HFF-Myc (cell line): ENCODE data around the gene NUP42.
A peak's percentile ranks its signal among the peaks of the same experiment; 100 is the strongest.

Experiments used
- DNase-seq: peaks from one replicate; pipeline ENCODE4 v3.0.0-alpha.2; 2011; ENCODE audit warnings: low read depth; ENCODE audit errors: extremely low read depth
- H3K4me3 ChIP-seq: replicated peaks from 2 replicates; pipeline ENCODE4 v1.5.1; 2011; ENCODE audit warnings: low read depth, mild to moderate bottlenecking, control low read depth, low read length
- CTCF ChIP-seq: IDR thresholded peaks from 2 replicates; pipeline ENCODE4 v1.5.1; 2012; ENCODE audit warnings: mild to moderate bottlenecking, low read depth, low read length, control low read depth; ENCODE audit errors: missing control alignments

The NUP42 gene, protein sequence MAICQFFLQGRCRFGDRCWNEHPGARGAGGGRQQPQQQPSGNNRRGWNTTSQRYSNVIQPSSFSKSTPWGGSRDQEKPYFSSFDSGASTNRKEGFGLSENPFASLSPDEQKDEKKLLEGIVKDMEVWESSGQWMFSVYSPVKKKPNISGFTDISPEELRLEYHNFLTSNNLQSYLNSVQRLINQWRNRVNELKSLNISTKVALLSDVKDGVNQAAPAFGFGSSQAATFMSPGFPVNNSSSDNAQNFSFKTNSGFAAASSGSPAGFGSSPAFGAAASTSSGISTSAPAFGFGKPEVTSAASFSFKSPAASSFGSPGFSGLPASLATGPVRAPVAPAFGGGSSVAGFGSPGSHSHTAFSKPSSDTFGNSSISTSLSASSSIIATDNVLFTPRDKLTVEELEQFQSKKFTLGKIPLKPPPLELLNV

DNA sequence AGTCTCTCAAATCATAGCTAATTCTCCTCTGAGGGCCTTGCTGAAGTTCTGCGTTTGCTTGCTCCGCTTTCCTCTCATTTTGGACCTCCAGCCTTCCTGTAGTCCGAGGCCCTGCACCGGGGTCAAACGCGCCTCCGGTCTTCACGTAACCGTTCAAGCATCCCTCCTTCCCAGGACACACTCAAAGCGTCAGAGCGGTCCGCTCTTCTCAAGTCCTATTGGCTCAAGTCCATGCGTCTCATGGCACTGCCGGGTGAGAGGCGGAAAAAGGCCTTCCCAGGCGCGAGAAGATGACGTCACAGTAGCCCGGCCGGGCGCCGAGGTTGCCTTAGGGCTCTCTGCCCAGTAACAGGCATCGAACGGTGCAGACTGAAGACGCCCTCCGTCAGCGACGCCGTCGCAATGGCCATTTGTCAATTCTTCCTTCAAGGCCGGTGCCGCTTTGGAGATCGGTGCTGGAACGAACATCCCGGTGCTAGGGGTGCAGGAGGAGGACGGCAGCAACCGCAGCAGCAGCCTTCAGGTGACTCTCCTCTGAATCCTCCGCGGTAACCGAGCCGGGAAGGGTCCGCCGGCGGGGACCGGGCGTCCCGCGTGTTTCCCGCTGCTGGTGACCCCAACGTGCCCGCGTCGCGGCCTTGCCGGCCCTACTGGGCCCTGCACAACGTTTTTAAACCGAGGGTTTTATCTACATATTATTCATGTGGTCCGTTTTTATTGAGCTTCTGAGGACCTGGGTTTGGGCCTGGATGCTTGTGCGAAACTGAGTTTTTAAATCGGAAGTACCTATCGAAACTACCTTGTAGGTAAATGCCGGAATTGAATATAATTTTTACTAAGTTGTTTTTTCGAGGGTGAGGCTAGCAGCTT, at the start of gene NUP42:
Gene NUP42, plus strand, starts transcription at position 365 of the 870 bp plus-strand sequence. Its CDS starts 38 bp downstream, at position 403.
- peak; percentile 98 for DNase-seq
- peak within 1 kb of the TSS; percentile 96 for H3K4me3 ChIP-seq
- no peak for TF ChIP-seq CTCF

- no peak for DNase-seq
- TF ChIP-seq CTCF = no peak
Observed at GRCh38 chr7:23133797-23134196, 48.1 kb upstream of the NUP42 start.

DNA sequence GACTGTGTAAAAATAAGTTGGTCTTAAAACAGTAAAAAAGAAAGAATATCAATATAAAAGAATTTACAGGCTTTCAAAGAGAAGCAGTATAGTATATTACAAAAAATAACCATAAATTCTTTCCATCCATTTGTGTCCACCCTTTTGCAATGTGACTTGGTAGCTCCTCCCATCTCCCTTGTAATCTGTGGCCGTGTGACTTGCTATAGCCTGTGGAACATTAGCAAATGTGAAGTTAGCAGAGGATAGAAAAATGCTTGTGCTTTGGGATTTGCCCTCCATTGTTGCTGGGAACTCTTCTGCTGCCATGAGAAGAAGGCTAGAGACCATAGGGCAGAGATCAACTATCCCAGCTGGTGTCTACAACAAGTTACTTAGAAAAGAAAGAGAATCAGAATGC, 46.1 kb upstream of the NUP42 start:
- DNase-seq = no peak
- TF ChIP-seq CTCF = no peak
- no peak overlapping the region for H3K4me3 ChIP-seq

More at GRCh38 chr7:23133797-23134196, 48.1 kb upstream of the NUP42 start:
- H3K4me3 ChIP-seq = no peak overlapping the region

DNA sequence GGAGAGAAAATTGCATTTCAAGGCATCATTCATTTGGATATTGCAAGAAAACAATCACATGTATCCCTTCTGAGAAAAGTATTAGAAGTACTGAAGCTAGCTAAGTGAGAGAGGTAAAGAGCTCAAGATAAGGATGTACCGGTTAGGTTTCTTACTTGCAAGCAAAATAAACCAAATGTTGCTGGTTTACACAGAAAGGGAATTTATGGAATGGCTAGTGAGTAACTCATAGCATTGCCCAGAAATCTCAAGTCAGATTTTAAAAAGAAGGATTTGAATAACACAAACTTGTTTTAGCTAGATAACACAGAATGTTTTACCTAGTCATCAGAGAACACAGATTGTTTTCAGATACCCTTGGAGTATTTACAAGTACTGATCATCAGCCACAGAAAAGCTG, 45.6 kb upstream of the NUP42 start:
- no peak overlapping the region for H3K4me3 ChIP-seq
- no peak for DNase-seq
- no peak for TF ChIP-seq CTCF

DNA sequence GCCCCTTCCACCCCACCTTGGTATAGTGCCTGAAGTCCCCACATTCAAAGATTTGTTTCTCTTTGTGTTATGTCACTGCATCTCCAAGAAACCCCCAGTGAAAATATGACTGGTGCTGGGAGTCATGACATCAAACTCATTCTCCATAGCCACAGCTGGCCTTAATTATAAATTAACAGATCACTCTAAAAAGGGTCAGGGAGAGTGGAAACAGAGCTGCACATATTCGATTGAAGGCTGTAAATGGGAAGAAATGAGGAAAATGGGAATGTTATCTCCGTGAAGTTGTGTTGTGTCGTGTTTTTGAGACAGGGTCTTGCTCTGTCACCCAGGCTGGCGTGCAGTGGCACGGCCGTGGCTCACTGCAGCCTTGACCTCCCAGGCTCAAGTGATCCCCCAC, 24.2 kb upstream of the NUP42 start:
- no peak for TF ChIP-seq CTCF
- no peak for DNase-seq
- no peak overlapping the region for H3K4me3 ChIP-seq

DNA sequence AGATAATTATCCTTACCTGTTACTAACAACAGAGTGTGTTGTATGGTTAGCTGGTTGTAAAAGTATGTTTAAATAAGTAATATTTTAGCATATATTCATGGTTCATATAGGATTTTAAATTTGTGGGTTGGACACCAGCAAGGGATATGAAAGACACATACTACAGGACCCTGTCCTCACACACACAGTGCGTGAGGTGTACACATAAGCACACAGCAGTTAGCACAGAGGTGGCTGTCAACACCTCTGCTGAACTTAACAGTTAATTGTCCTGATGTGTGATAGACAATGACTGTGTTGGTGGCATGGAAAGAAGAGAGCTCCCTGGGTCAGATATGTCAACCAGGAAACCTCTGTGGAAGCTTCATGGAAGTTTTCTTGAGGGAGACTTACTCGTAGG, 23.3 kb upstream of the NUP42 start:
- DNase-seq = no peak
- no peak for TF ChIP-seq CTCF
- H3K4me3 ChIP-seq = no peak overlapping the region
